ENCODE results near the gene SETX. TPM values are rescaled to one million over a fixed set of nuclear protein-coding genes. Genes with fewer than 3 reads are reported as not detected.

Gene SETX
- polyA plus RNA-seq, 3 donors: 42.8 to 66.7 (median 58.2) TPM

DNA sequence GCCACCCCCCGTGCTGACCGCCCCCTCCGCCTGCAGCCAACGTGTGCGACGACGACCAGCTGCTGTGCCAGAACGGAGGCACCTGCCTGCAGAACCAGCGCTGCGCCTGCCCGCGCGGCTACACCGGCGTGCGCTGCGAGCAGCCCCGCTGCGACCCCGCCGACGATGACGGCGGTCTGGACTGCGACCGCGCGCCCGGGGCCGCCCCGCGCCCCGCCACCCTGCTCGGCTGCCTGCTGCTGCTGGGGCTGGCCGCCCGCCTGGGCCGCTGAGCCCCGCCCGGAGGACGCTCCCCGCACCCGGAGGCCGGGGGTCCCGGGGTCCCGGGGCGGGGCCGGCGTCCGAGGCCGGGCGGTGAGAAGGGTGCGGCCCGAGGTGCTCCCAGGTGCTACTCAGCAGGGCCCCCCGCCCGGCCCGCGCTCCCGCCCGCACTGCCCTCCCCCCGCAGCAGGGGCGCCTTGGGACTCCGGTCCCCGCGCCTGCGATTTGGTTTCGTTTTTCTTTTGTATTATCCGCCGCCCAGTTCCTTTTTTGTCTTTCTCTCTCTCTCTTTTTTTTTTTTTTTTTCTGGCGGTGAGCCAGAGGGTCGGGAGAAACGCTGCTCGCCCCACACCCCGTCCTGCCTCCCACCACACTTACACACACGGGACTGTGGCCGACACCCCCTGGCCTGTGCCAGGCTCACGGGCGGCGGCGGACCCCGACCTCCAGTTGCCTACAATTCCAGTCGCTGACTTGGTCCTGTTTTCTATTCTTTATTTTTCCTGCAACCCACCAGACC lies 112.8 kb downstream of the SETX start:
- DNase-seq: peak; percentile 37

DNA sequence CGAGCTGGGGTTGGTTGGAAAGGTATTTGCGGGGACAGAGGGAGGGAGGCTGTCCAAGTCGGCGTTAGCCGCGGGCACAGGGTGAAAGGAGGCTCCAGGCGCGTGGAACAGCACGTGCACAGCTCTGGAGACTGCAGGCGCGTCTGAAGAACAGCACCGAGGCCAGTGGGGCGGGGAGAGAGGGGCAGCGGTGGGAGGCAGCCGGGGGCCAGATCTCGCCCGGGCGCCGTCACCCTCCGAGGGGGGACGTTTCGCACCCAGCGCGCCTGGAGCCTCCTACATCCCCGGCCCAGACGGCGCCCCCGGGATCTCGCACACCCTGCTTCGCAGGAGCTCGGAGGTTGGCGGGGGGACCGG lies 113.3 kb downstream of the SETX start:
- DNase-seq: no peak

DNA sequence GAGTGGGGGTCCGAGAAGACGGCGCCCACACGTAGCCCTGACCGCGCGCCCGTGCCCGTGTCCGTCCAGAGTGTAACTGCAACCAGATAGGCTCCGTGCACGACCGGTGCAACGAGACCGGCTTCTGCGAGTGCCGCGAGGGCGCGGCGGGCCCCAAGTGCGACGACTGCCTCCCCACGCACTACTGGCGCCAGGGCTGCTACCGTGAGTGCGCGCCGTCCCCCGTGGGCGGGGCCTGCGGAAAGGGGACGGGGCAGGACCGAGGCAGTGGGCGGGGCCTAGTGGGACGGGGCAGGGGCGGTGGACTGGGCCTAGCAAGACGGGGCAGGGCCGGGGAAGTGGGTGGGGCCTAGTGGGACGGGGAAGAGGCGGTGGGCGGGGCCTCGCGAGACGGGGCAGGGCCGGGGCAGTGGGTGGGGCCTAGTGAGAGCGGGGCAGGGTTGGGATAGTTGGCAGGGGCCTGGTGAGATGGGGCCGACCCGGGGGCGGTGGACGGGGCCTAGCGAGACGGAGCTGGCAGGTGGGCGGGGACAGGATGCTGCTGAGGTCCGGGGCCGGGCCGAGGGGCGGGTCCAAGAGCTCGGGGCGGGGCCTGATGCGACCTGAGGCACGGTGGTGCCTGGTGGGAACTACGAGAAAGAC lies 113.8 kb downstream of the SETX start:
- peak; percentile 85 for DNase-seq

DNA sequence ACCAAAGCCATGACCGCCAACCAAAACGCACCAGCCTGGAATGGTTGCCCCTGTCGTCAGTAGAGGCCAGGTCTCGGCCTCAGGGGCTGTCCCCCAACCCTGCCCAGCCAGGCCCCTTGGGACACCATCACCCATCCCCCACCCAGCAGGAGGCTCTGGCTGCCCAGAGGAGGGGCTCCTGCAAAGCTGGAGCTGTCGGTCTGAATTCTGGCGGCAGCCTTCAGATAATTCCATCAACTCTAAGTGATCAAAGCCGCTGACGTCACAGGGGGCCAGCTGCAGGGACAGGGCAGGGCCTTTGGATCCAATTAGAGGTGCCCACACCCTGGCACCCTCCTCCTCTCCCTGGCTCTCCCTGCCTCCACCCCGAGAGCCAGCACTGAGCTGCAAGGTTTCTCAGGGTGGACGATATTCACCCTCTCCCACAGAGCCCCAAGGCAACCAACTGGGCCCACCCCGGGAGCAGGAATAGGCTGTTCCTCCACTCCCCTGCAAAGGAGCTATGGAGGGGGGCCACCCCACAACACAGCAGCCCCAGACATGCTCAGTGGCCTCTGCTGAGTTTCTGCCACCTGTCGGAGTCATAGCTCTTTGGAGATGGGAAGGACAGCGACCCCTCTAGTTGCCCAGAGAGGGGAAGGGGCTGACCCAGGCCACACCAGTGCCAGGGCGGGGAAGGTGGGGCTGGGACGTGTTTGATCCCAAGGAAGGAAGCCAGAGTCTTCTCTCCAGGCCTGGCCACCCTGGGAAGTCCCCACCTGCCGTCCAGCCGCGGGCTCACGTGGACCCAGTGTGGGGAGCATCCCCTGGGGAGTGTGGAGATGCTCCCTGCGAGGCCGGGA lies 114.6 kb downstream of the SETX start:
- no peak for DNase-seq

DNA sequence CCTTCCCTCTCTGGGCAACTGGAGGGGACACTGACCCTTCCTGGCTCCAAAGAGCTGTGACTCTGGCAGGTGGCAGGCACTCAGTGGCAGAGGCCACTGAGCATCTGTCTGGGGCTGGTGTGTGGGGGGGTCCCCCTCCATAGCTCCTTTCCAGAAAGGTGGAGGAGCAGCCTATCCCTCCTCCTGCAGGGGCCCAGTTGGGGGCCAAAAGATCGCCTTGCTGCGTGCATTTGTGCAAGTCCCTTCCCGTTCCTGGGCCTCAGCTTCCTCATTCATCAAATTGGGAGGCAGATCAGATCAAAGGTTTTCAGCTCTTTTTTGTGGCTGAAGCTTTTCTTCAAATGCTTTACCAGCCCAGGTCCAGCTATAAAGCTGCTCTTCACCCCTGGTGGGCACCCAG lies 115.3 kb downstream of the SETX start:
- DNase-seq: no peak

DNA sequence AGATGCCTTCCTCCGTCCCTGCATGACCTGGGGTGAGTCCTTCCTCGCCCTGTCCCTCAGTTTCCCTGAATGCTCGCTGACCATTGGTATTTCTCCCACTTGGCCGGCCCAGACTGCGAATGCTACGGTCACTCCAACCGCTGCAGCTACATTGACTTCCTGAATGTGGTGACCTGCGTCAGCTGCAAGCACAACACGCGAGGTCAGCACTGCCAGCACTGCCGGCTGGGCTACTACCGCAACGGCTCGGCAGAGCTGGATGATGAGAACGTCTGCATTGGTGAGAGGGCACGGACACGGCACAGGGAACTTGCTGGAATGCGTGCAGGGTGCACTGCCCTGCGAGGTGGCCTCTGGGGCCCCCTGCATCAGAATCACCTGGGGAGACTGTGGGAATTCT lies 115.8 kb downstream of the SETX start:
- no peak for DNase-seq

DNA sequence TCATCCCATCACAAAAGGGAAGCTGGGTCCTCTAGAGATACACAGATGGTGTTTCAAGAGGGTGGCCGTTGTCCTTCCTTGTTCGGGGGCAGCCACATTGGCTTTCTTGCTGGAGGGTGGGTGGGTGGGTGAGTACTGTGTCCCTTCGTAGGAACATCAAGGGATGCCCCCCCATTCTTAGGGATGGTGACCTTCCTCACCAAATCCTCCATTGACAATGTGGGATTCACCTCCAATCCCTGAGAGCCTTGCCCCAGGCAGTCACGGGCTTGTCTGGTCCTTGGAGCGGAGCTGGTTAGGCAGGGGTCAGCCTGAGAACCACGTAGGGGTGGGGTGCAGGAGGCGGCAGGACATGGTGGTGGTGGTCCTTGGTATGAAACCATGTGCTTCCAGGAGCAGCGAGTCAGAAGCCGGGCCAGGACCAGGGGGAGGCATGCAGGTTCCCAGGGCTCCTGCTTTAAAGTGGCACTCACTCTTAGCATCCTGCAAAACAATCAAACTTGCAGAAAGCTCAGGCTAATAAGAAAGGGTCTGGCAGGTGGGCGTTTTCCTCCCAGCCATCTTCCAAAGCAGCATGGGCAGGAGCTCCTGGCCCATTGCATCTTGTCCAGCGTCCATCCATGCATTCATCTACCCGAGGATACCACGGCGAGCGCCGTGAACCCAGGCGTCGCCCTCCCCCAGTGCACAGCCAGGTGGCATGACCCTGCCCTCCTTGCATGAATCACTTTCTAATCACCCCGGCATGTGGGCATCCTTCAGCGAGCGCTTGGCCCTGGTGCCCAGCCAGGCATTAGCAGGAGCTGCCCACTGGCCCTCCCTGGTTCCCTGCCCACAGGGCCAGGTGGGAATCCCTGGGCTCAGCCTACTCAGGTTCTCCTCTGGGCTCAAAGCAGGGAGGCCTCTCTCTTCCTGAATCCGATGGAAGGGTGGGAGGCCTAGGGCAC lies 116.5 kb downstream of the SETX start:
- DNase-seq: no peak

DNA sequence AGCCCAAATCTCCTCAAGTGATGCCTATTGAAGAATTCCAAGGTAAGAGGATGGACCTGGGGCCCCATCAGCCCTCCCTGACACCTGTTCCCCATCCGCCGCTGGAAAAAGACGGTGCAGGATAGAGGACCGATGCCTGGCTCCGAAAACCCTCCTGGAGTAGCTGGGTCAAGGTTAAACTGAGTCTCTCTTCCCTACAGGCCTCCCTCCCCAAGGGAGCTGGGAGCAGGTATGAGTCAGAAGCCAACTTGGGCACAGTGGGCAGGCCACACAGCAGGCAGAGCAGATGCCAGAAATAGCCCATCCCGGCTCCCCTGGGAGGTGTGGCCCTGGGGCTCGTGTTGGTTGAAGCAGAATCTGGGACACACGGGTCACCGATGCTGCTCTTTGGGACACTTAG lies 117.3 kb downstream of the SETX start:
- no peak for DNase-seq

DNA sequence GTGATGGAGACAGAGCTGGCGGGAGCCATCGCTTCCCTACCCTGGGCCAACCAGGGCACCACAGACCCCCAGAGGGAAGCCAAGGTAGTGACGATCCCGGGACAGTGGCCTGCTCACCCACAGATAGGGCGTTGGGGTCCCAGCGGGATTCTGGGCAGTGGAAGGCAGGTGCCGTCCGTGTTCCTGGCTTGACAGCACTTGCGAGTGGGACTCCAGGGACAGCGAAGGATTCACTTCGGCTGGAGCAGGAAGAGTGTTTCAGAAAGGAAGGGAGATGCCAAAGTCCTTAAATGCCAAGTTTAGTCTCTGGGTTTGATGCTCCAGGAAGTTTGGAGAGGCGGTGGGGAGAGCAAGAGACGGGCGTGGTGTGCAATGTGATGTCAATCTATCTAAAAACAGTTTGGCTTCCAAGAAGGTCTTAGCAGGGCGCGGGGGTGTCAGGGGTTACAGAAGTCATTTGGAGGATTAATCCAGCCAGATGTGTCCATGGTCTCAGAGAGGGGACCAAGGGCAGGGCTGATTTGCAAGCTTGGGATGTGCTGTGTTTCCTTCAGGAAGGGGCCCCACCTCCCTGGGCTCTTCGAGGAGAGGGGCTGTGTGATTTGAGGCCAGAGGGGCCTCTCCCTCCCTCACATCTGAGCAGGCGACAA lies 118.0 kb downstream of the SETX start:
- no peak for DNase-seq

DNA sequence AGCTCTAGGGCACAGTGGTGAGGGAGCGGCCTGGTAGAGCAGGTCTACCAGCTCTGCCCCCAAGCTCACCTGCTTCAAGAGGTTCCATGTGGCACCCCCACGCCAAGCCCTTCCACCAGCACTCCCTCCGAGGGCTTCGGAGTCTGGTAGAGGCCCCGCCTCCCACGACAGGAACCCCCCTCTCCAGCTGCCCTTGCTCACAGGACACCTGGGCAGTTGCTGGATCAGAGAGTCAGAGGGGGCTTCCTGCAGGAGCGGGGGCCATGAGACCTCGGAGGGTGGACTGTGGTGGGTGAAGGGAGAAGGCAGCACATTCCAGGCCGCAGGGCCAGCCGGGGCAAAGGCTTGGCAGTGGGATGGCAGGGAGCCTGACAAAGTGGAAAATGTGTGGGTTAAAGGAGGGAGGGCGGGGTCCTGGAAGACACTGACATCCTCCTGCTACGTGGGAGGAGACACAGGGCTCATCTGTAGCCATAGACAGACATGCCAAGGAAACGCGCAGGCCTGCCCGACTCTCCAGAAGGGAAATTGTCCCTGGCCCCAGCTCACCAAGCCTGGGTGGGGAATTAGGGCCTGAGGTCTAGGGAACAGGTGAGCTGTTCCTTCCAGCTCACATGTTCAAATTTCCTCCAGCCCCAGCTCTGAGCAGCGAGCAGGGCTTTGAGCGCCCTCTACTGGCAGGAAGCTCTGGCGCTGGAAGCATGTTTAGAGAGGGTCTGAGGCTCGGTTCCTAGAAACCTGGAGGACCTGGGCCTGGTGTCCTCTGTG lies 118.7 kb downstream of the SETX start:
- peak; percentile 66 for DNase-seq

DNA sequence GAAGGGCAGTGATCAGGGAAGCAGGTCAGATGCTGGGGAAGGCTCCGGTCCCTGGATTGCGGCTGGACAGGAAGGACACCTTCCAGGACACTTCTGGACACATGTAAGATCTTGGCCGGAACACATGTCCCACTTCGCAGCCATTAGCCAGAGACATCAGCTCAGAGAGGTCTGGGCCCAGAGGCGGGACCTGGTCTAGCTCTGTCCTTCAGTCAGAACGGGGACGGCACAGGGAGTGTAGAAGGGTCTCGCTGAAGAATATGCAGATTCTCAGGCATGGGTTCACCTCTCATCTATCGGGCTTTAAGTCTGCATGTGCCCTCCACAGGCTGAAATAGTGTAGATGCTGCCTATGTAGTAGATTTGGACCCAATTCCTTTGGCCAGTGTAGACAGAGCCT lies 119.7 kb downstream of the SETX start:
- DNase-seq: no peak

DNA sequence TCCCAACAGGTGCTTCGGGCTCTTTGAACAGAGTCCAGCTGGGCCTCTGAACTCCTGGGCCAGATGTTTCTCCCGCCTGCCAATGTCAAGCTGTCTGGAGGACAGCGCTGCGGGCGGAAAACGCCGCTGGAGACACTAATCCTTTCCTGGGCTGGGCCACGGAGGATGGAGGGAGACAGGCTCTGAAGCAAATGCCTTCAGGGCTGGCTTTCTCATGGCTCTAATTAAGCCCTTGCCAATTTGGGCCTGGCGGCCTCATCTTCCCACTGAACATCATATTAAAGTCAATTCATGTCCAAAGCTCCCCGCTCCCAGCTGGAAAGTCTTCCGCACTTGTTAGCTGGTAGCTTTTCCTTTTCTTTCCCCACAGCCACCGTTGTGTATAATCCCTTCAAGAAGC lies 120.3 kb downstream of the SETX start:
- no peak for DNase-seq

DNA sequence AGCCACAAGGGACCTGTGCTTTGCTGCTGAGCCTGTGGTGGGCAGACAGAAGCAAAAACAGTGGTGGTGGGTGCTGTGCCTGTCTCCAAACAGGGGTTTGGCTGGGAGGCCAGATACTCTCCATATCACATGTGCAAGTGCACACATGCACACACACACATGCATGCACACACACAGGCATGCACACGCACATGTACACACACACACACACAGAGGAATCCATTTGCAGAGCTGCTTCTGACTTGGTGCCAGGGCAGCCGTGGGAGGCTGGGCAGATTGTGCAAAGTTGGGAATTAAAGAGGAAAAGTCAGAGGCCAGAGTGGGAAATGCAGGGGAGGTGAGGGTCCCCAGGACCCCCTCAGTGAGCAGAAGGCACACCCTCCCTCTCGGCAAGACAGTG lies 121.6 kb downstream of the SETX start:
- DNase-seq: no peak

DNA sequence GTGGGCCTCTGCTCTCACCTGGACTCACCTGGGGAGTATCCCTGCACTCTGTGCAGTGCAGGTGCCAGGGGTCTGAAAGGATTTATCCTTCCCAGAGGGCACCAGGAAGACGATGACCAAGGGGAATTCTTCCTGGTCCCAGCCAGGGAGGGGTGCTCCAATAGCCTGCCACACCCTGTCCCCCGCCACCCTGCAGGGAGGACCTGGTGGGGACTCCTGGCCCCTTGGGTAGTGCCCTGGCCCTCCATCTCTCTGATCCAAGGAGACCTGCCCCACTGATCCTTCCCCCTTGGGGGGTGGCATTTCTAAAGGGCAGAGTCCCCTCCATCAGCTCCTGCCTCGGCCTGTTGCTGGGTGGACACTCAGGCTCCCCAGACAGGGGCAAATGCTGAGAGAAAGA lies 122.3 kb downstream of the SETX start:
- DNase-seq: no peak

DNA sequence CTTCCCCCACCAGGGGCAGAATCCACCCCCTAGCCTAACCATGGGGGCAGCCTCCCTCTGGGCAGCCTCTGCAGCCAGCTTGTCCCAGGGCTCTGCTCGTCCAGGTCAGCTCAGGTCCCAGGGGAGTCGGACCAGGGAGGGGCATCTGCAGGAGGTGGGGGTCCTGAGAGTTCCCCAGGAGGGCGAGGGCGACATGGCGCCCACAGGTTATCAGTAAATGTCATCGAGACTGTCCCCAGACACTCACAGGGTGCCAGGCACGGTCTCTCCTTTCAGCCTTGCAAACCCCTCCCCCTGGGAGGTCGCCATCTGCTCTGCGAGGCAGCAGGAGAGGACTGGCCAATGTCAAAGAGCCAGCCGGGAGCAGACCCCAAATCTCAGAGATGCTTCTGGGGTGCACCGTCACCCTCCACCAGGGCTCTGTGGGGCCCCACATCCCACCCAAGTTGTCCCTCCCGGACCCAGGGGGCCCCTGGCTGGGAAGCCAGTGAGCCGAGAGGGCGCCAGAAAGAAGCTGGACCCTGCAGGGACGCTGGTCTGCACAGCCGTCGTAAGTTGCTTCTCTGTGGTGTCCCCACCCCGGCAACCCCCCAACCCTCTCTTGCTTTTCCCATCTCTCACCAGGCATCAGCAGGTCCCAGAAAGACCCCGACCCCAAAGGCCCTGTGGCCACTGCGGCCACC lies 123.6 kb downstream of the SETX start:
- DNase-seq: no peak

DNA sequence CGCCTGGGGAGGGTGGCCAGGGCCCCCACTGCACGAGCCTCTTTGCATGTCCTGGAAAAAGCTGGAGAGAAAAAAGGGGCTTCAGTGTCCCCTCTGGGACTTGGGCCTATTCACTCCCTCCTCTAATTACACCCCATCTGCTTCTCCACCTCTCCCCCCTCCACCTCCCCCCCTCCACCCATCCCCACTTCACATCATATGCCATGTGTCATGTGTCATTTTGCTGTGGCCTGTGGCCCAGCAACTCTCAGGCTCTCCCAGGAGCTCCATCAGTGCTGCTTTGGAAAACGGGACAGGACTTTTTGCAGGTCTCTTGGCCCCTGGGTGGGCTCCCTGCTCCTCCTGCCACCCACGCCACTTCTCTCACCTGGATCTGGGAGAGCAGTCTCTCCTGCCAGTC lies 124.2 kb downstream of the SETX start:
- DNase-seq: no peak

DNA sequence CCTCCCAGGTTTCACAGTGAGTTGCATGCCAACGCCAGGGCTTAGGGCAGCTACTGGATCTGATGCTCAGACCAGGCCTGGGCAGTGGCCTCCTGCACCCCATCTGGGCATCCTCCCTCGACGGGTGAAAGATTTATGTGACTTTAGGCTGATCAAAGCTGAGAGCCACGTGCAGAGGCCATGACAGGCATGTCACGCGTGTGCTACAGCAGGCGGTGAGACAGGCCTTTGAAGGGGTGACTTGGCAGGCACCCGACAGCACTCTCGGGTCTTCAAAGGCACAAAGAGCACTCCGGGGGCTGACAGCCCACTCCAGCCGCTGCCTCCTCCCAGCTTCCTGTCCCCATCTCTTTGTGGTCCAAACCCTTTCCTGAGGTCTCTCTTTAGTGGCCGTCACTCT lies 126.7 kb downstream of the SETX start:
- no peak for DNase-seq

DNA sequence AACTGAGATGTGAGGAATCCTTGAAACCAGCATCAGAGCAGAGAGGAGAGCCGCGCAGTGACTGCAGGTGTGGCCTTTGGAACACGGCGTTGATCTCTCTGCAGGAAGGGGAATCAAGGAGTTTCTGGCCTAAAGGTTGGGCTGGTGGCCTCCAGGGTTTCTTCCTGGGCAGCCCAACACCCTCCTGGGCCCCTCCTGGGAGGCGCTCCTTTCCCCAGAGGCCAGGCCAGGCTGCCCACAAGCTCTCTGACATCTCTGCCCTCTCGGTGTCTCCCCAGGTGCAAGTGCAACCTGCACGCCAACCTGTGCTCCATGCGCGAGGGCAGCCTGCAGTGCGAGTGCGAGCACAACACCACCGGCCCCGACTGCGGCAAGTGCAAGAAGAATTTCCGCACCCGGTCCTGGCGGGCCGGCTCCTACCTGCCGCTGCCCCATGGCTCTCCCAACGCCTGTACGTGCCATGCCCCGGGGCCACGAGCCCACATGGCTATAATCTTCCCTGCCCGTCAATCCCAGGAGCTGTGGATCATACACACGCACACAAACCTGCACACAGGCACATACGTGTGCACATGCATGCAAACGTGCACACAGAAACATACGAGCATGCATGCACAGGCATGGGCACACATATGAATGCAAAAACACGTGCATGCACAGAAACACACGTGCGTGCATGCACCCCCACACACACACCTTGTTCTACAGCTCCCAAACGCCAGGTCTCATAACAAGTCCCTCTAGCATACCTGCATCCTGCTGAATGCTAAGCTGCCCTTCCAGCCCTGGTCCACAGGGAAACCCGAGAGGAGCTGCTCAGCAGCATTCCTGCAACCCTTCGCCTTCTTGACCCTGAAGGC lies 128.0 kb downstream of the SETX start:
- DNase-seq: no peak

DNA sequence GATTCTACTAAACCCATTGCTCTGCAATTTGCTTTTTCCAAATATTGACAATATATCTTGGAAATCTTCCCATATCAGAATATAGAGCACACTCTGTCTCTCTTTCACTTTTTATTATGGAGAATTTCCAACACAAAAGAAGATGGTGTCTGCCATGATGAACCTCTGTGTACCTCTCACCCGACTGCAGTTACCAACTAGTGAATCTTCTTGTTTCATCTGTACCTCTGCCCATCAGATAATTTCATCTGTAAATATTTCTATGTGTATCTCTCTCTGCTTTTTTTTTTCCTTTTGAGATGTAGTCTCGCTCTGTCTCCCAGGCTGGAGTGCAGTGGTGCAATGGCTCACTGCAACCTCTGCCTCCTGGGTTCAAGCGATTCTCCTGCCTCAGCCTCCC lies 130.1 kb downstream of the SETX start:
- DNase-seq: no peak
